NCI-H345 (cell line): ENCODE measurements around the gene CTBP2.
"Not testable (repeated sequence)": the region's sequence is repeated elsewhere in the genome, so short reads cannot be mapped to it uniquely, and the experiment has no call there.

Experiments
- DNase-seq: peaks from one replicate; lab custom pipeline; 2025; lab: John Stamatoyannopoulos, UW

Gene CTBP2

DNA sequence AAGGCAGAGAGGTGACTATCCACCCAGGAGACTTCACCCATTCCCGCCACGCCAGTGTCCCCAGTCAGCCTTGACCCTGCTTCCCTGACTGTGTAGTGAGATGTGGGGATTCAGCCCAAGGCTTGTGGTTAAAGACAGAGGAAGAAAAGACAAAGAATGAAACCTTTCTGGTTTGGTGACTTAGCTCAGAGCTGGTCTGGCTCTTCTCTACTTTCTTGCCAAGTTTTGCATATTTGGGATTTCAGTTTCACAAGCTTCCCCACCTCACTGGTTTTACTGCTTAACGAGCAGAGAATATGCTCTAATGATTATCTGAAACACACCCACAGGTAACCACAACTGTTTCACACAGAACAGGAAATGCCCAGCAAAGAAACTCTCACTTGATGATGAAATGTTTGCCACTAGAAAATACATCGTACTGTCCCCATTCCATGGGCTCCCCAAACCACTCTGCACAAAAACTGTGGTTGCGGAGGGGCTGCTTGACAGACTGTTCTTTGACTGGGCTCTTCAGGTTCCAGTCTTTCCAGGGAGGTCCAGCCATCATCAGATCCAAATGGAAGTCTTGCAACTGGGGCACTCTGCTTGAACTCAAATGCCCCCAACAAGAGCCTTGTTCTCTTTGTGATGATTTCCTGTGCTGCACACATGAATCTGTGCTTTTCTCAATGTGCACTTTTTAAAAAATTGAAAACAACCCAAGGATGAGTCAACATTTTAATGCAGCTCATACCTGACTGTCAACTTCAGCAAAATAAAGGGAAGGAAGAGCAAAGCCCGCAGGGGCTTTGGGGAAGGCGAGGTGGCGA is 95.5 kb downstream of the CTBP2 start:
- DNase-seq, result no peak

DNA sequence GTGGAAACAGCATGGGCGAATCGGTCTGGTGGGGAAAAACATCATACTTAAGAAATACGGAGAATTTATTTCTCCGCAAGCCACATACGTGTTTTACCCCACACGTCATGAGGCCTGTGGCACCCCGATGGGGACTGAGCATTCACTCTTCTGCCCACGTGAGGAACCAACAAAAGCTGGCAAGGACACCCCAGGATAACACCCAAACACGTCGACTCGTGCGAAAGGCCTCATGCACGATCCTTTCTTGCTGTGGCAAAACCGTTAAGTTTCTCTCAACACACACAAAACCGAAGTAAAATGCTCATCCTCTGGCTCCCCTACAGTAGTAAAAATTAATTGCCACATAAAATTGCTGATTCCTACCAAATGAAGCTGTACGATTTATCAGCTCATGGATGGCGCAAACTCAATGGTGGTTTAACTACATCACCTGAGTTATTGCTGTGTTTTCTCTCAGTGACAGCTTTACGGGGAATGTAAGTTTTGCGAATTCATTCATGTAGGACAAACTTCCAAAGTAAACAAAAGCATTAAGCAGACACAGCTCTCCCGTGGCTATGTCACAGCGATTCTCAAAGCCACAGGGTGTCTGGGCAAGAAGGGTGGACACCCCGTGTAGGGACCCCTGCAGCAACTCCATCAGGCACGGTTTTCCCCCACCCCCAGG is 97.0 kb downstream of the CTBP2 start:
- DNase-seq, result no peak

DNA sequence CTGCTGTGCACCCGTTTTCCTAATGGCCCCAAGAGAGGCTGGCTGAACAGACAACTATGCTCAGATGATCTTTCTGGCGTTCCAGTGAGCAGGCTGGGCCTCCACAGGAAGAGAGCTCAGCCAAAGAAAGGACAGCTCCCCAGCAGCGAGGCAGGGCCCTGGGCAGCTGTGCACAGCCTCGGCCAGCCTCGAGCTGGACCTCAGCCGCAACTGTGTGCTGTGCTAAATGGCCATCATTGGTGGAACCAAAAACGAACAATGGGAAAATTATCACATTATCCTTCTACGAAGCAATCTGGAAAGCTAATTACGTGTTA is 97.5 kb downstream of the CTBP2 start:
- DNase-seq, result no peak

DNA sequence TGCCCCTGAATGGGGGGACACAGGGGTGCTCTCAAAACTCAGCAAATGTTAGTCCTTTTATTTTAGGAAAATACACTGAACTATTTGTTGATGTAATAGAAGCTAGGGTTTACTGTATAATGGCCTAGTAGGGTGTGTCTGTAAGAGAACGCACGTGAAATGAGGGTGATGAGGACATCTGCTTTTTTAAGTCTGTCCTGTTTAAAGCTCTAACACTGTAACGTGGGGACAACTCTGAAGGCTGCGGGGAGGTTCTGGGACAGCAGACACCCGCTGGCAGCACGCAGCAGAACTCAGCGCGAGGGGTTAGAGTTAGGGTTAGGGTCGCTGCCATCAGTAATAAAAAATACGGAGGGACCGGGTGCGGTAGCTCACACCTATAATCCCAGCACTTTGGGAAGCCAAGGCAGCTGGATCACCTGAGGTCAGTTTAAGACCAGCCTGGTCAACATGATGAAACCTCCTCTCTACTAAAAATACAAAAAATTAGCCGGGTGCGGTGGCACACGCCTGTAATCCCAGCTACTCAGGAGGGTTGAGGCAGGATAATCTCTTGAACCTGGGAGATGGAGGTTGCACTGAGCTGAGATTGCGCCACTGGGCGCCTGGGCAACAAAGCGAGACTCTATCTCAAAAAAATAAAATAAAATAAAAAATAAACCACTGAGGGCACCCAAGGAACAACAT is 98.0 kb downstream of the CTBP2 start:
- no peak for DNase-seq

DNA sequence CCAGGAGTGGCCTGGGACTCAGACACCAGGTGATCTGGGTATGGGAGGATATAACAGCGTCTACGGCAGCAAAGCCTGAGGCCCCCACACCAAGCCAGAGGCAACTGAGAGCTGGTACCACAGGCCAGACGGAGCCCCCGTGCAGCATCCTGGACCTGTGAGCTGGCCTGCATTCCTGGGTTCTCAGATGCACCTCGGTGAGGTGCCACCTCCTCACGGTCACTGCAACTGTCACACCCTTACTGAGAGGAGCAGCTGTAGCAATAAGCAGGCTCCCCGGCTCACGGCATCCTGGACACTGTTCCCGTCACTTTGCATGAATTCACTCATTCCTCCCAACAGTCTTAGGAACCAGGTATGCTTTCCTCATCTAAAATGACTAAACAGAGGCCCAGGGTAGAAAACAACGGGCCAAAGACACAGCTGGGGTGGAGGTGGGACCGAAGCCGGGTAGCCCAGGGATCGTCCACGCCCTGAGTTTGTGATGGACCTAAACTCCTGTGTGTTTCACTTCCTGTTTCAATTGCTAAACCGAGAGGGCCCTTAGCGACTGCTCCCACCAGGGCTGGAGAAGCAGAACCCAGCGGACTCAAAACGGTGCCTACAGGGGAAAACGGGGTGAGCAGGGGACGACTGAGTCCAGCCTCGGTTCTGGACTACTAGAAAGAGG is 98.7 kb downstream of the CTBP2 start:
- DNase-seq, result no peak

DNA sequence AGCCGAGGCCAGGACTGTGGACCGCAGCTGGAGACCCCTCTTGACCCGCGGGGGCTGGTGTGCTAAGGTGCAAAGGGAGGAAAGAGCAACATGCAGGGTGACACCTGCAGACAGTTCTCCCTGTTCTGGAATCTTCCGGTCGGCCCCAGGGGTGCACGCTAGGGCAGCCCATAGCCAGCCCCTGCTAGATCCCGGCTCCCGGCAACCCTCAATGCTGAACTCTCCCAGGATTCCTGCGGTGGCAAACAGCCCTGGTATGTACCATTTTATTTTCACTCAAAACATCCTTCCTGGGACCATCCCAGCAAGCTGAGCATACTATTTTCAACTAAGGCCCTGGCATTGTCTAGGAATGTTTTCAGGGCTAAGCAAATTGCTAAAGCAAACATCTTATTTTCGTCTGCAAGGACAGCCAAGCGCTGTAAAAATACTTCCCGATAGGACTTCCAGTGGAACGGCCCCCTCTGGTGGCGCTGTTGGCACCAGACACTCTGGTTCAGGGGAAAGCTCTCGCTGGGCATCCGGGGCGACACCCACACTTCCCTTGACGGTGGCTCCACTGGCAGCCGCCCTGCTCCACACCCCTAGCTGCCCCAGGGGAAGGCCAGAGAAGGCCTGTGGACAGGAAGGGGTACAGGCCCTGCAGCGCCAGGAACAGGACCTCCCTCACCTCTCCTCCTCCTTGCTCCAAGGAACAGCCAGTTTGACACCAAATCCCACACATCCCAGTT is 99.4 kb downstream of the CTBP2 start:
- DNase-seq, result peak; percentile 27

DNA sequence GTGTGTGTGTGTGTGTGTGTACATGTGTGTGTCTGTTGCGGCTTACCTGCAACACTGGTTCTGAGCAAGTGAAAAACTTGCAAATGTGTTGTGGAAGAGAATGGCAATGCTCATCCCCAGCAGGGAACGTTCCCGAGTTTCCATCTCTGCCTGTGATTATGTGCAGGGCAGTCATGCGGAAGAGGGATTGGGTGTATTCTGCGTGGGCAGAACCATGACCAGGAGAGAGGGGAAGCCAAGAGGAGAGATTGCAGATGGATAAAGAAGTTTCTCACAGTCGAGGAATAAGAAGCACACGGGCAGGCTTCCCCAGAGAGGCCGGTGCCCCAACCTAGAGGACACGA is 99.9 kb downstream of the CTBP2 start:
- DNase-seq, result no peak

DNA sequence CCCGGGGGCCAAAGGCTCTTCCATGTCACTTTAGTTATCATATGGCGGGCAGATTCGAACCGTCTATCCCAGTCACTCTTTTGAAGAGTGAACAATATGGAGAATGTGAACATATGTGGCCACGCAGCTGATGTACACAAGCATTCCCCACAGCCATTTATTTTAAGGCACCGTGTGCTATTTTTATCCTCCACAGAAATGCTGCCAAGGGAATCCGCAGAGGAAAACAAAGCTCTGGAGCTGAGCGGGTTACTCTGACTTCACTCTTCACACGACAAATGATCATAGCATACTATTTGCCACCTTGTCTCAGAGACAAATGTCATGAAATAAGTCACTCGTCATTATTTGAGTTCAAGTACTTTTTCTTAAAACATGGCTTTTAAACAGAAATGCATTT is 100.3 kb downstream of the CTBP2 start:
- no peak for DNase-seq

DNA sequence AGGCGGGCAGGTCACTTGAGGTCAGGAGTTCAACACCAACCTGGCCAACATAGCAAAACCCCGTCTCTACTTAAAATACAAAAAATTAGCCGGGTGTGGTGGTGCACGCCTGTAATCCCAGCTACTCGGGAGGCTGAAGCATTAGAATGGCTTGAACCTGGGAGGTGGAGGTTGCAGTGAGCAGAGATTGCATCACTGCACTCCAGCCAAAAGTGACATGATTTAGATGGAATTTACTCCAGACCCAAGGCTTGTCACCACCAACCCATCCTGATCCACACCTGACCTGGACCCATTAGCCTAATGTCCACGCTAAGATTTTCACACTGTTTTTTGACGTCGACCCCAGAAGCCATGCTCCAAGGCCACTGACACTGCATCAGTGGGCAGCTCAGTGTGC is 101.0 kb downstream of the CTBP2 start:
- not testable (repeated sequence) for DNase-seq

DNA sequence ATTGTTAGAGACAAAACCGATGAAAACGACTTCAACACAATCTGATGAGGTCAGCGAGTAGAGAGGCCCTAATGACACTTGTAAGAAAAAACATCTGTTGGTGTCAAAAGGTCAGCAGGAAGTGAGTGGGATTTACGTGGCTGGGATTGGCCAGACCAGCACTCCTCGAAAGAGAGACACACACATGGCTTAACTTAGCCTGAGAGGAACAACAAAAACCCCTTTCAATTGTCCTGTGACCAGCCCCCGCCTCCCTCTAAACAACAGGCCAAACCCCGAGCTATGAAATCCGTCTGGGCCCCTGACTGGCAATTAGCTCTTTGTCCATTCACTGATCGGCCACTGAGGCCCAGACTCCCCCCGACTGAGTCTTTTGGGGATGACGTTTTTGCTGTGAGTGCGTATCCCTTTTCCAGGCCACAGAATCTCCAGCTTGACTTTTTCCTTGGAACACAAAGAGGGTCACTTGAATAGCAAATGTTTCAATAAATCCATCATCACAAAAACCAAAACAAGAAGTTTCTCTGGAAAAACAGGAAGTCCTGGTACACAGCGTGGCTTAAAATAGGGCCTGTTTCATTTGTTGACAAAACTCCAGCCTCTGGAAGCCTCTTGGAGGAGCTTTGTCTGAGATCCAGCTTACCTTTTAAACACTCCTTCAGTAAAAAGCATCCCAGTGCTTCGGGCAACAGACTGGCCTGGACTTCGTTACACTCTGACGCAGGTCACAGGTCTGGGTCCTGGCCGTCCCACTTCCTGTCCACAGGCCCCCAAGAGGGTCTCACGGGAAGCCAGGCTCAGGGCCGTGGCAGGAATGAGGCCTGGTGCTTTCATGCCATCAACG is 103.0 kb downstream of the CTBP2 start:
- no peak for DNase-seq

DNA sequence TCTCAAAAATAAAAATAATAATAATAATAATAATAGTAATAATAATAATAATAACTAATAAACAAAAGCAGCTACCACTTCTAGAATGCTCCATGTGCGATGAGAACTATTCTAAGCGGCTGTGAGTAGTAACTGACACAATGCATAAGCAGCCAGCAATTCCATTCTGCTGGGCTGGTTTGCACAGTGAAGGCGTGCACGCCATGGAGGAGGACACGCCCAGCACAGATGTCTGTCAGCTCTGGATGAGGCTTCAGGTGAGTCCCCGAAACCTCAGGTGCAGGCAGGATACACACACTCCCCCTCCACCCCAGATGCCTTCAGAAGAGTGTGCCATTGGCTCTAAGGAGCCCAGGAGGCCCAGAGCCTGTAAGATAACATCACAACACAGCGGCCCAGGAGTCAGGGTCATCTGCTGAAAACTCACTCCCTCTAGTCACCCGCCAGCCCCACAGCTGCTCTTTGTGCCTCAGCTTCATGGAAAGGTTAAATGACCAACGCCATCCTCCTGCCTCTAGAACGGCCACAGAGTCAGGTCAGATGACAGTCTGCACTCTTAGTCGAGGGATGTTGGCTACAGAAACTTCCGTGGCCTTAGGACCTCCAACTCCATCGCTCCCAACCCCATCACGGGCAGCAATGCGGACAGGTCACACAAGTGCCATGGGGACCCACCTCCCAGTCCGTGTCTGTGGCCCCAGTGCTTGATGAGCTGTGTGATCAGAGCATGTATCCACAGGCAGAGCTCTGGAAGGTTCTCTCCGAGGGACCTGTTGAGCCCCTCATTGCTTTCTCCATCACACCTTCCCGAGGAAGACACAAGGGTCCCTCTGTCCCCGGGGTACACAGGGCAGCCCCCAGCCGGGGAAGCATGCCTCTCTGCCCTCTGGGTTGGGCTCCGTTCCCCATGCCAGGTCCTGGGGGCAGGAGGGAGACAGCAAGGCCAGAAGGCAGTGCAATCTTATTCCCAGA is 103.9 kb downstream of the CTBP2 start:
- DNase-seq, result no peak

DNA sequence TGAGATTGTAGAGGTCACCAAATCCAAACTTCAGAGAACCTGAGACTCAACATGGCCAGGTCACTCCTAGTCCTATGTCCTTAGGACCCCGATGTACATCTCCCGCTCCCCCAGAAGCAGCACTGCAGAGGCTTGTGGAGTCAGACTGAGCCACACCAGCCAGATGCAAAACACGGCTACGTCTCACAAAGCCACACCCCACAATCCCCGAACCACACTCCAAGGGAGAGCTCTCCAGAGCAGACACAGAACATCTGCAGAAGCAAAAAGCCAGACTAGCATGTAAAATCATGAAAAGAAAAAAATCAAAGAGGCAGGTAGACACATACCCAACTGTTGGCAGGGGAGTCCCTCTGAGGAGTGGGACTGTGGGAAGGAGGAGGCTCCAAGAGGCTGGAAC is 104.9 kb downstream of the CTBP2 start:
- no peak for DNase-seq

DNA sequence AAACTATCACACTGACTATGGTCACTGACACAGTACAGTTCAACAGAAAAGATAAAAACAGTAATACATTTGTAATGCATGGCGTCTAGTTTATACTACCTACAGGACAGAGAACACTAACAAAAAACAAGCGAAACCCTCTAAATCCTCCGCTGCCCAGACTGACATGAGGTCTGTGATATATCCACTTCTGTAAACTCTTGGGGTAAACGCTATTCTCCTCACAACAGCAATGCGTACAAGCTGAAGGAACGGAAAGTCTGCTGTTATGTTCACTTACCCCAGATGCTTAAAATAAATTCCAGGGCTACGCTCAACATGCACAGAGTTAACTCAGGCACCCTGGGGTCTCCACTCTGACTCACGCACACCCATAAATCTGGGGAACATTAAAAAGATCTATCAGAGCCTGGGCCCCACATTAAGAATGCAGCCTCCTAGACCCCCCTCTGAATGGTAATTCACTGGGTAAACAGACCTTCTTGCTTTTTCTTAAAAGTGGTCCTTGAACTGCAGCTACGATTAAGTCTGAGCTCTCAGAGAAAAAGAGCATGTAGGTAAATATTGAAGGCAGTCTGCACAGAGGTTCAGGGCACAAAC is 105.6 kb downstream of the CTBP2 start:
- DNase-seq, result no peak

DNA sequence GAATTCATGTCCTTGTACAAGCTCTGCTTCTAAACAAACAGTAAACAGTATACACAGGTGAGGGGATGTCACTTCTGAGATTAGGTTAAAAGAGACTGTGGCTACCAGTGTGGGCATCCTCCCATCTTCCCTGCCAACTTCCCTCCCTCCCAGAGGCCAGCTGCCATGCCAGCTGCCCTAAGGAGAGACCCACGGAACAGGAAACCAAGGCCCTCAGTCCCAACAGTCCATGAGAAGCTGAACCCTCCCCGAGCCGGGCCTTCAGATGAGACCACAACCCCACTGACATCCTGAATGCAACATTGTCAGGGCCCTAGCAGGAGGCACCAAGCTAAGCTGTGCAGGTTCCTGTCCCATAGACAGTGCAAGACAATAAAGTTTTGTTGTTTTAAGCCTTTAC is 106.1 kb downstream of the CTBP2 start:
- DNase-seq, result no peak

DNA sequence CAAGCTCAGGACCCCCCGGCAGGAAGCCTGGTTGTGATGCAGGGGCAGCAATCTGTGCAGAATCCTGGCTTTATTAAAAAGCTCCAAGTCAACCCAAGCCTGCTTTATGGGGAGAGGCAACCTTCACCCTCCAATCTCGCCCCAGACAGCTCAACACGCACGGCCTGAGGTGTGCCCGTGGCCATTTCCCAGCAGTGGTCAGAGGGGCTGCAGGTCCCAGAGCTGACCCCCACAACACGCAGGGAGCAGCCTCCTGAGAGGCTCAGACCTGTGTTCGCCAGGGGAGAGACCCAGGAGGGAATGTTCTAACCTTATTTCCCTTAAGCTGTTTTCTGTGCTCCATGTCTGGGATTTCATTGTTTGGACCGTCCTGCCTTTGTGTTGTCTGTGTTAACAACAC is 108.2 kb downstream of the CTBP2 start:
- DNase-seq, result no peak

DNA sequence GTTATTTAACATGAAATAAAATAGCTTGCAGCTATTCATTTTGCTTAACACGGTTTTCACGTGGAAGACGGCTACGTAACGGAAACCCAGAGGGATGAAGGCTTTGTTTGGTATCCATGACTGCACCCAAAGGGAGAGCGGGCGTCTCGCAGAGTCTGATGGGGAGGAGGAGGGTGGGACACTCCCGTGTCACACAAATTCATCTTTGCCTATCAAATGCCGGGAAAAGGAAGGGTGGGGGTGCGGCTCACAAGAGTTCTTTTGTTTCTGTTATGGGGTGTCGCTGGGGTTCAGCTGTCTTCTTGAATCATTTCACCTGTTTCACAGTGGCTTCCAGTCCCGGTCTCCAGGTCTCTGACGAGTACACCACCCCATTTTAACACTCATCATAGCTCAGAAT is 110.0 kb downstream of the CTBP2 start:
- DNase-seq, result no peak

DNA sequence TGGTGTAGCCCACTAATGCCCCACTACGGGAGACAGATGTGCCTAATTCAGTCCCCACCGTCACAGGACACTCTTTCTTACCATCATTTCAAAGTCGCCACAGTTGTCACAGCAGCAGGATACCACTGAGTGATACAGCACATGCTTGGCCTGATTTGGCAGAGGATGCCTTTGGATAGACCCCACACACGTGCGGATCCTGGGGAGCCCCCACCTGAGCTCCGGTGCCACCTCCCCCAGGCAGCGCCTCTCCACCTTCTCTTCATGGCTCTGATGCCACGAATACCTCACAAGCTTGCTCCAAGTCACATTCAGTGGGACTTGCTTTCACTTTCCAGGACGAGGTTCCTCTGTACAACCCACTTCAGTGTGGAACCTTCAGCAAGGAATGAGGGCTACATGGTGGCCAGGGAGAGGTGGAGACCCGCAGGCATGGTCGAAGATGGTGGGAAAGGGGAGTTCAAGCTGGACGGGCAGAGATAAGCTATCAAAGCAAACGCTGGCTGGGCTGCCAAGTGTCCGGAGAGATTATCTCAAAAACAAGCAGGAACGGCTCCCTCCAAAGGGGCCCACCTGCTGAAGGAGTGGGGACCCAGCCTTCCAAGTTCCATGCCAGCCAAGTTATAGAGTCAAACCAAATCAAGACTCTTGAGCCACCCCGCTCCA is 111.0 kb downstream of the CTBP2 start:
- no peak for DNase-seq

DNA sequence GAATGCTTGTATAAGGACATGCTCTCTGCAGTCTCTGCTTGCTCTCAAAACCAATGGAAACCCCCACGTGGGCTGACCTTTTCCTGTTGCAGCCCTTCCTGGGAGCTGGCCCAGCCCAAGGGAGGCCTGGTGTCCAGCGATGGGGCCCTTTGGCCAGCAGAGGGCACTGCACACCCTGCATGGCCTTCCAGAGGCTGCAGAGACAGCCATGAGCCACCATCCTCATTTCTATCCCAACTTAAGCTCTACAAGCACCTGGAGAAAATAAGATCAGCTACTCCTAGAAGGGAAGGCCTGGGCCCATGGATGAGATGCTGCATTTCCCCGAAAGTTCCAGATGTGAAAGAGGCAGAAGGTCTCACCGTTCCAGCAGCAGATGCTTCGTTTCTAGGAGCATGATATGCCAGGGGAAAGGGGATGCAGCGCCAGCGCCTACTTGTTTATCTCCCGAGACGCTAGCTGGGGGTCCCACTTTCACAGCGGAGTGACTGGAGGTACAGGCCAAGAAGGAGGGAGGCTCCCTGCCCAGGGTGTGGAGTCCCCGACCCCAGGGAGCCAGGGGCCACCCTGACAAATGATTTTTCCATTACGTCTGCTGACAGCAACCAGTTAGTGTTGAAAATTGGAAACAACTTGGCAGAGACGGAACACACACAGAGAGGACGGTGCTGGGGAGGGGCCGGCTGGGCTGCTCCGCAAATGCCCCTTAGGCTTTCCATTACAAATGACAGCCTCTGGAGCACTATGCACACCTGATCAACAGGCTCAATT is 112.1 kb downstream of the CTBP2 start:
- DNase-seq, result peak; percentile 57
